Activated T-helper 17 cell treated with anti-CD3 and anti-CD28 coated beads, Interleukin-2, amount 50 U/mL, for 72 hours (primary cell): ENCODE data around the gene PANK1. TPM values are rescaled to one million over a fixed set of nuclear protein-coding genes. Genes with fewer than 3 reads are reported as not detected.

Source experiments
- ATAC-seq: fragments of 150-1000 bp; cut with Tn5 transposase; replicated peaks from 2 replicates; pipeline ENCODE4 v1.10.0; 2021; ENCODE audit warnings: mild to moderate bottlenecking, moderate library complexity
- H3K27ac Mint-ChIP-seq: one replicate; pipeline ENCODE4 v1.8.0; 2022; ENCODE audit warnings: mixed read lengths
- H3K27me3 Mint-ChIP-seq: one replicate; pipeline ENCODE4 v1.8.0; 2022; ENCODE audit warnings: mixed read lengths
- H3K36me3 Mint-ChIP-seq: one replicate; pipeline ENCODE4 v1.8.0; 2022; ENCODE audit warnings: low read depth, mild to moderate bottlenecking, mixed read lengths
- H3K4me1 Mint-ChIP-seq: one replicate; pipeline ENCODE4 v1.8.0; 2022; ENCODE audit warnings: mixed read lengths
- H3K4me3 Mint-ChIP-seq: one replicate; pipeline ENCODE4 v1.8.0; 2022; ENCODE audit warnings: mild to moderate bottlenecking, mixed read lengths
- H3K9me3 Mint-ChIP-seq: one replicate; pipeline ENCODE4 v1.8.0; 2022; ENCODE audit warnings: mixed read lengths
- total RNA-seq, 2 donors: library from RNA; stranded (reverse); gene quantifications; one replicate each; pipeline ENCODE4 v1.2.3, GENCODE V29; 2022

Gene PANK1
- total RNA-seq, 2 donors from 2014 or later = 3.6 to 4.2 TPM

GRCh38 chr10:89615824-89616223, 29.2 kb downstream of the PANK1 start:
- Mint-ChIP-seq H3K9me3 (peaks cover 8% of the 10 kb centered on the region), H3K4me1 (peaks cover 31% of the 10 kb centered on the region), H3K4me3 (peak overlapping the region; percentile 40), H3K27ac (peak overlapping the region; percentile 77), H3K36me3 (peaks cover 1% of the 10 kb centered on the region), H3K27me3 (no peaks in the 10 kb centered on the region)
- ATAC-seq = peak; percentile 38

GRCh38 chr10:89615112-89615511, 29.9 kb downstream of the PANK1 start:
- Mint-ChIP-seq H3K4me3 (peak overlapping the region; percentile 40), H3K27me3 (no peaks in the 10 kb centered on the region)

GRCh38 chr10:89613582-89613981, 31.5 kb downstream of the PANK1 start:
- Mint-ChIP-seq H3K27ac (peak overlapping the region; percentile 53), H3K4me3 (no peak overlapping the region), H3K27me3 (no peaks in the 10 kb centered on the region), H3K4me1 (peaks cover 37% of the 10 kb centered on the region), H3K9me3 (no peaks in the 10 kb centered on the region), H3K36me3 (peaks cover 10% of the 10 kb centered on the region)
- no peak for ATAC-seq

More at GRCh38 chr10:89615112-89615511, 29.9 kb downstream of the PANK1 start:
- Mint-ChIP-seq H3K4me1 (peaks cover 37% of the 10 kb centered on the region), H3K9me3 (peaks cover 5% of the 10 kb centered on the region), H3K27ac (peak overlapping the region; percentile 77), H3K36me3 (peaks cover 9% of the 10 kb centered on the region)
- ATAC-seq = no peak

- Mint-ChIP-seq H3K36me3 (peaks cover 10% of the 10 kb centered on the region), H3K27ac (no peak overlapping the region), H3K9me3 (no peaks in the 10 kb centered on the region), H3K4me3 (no peak overlapping the region), H3K27me3 (no peaks in the 10 kb centered on the region), H3K4me1 (peaks cover 34% of the 10 kb centered on the region)
- ATAC-seq = no peak
These were observed 33.8 kb downstream of the PANK1 start for GRCh38 chr10:89611282-89611681.

GRCh38 chr10:89609833-89610346, 35.2 kb downstream of the PANK1 start:
- H3K9me3 Mint-ChIP-seq = no peaks in the 10 kb centered on the region
- peak; percentile 90 for ATAC-seq
- no peak overlapping the region for H3K4me3 Mint-ChIP-seq
- H3K27me3 Mint-ChIP-seq = no peaks in the 10 kb centered on the region
- H3K36me3 Mint-ChIP-seq = peaks cover 10% of the 10 kb centered on the region
- peaks cover 22% of the 10 kb centered on the region for H3K4me1 Mint-ChIP-seq
- no peak overlapping the region for H3K27ac Mint-ChIP-seq

- no peaks in the 10 kb centered on the region for H3K36me3 Mint-ChIP-seq
- H3K27ac Mint-ChIP-seq = no peak overlapping the region
- H3K4me1 Mint-ChIP-seq = no peaks in the 10 kb centered on the region
- ATAC-seq = no peak
- no peaks in the 10 kb centered on the region for H3K9me3 Mint-ChIP-seq
- no peaks in the 10 kb centered on the region for H3K27me3 Mint-ChIP-seq
- H3K4me3 Mint-ChIP-seq = no peak overlapping the region
These were observed 40.8 kb downstream of the PANK1 start for GRCh38 chr10:89604200-89604599.

GRCh38 chr10:89602919-89603318, 42.1 kb downstream of the PANK1 start:
- H3K27ac Mint-ChIP-seq = no peak overlapping the region
- no peaks in the 10 kb centered on the region for H3K9me3 Mint-ChIP-seq
- ATAC-seq = no peak
- no peaks in the 10 kb centered on the region for H3K36me3 Mint-ChIP-seq
- H3K4me3 Mint-ChIP-seq = no peak overlapping the region
- no peaks in the 10 kb centered on the region for H3K4me1 Mint-ChIP-seq
- no peaks in the 10 kb centered on the region for H3K27me3 Mint-ChIP-seq

GRCh38 chr10:89601728-89602361, 43.2 kb downstream of the PANK1 start:
- Mint-ChIP-seq H3K27me3 (no peaks in the 10 kb centered on the region), H3K4me3 (no peak overlapping the region), H3K36me3 (no peaks in the 10 kb centered on the region), H3K27ac (no peak overlapping the region), H3K9me3 (no peaks in the 10 kb centered on the region), H3K4me1 (no peaks in the 10 kb centered on the region)
- no peak for ATAC-seq

- H3K9me3 Mint-ChIP-seq = no peaks in the 10 kb centered on the region
- H3K4me1 Mint-ChIP-seq = no peaks in the 10 kb centered on the region
- ATAC-seq = no peak
- H3K36me3 Mint-ChIP-seq = no peaks in the 10 kb centered on the region
- H3K27ac Mint-ChIP-seq = no peak overlapping the region
- no peaks in the 10 kb centered on the region for H3K27me3 Mint-ChIP-seq
- no peak overlapping the region for H3K4me3 Mint-ChIP-seq
These were observed 45.0 kb downstream of the PANK1 start for GRCh38 chr10:89600041-89600440.

- Mint-ChIP-seq H3K9me3 (no peaks in the 10 kb centered on the region), H3K4me3 (no peak overlapping the region), H3K27me3 (no peaks in the 10 kb centered on the region), H3K27ac (no peak overlapping the region), H3K4me1 (no peaks in the 10 kb centered on the region), H3K36me3 (peaks cover 2% of the 10 kb centered on the region)
- no peak for ATAC-seq
These were observed 52.0 kb downstream of the PANK1 start for GRCh38 chr10:89593043-89593442.

GRCh38 chr10:89592539-89592938, 52.5 kb downstream of the PANK1 start:
- Mint-ChIP-seq H3K4me1 (no peaks in the 10 kb centered on the region), H3K27ac (no peak overlapping the region), H3K36me3 (peaks cover 5% of the 10 kb centered on the region), H3K27me3 (no peaks in the 10 kb centered on the region), H3K9me3 (no peaks in the 10 kb centered on the region), H3K4me3 (no peak overlapping the region)
- no peak for ATAC-seq

- Mint-ChIP-seq H3K4me3 (no peak overlapping the region), H3K9me3 (no peaks in the 10 kb centered on the region), H3K27ac (no peak overlapping the region), H3K27me3 (no peaks in the 10 kb centered on the region), H3K36me3 (peaks cover 5% of the 10 kb centered on the region), H3K4me1 (no peaks in the 10 kb centered on the region)
- no peak for ATAC-seq
These were observed 53.2 kb downstream of the PANK1 start for GRCh38 chr10:89591796-89592271.

- Mint-ChIP-seq H3K4me3 (no peak overlapping the region), H3K27me3 (no peaks in the 10 kb centered on the region), H3K36me3 (peaks cover 5% of the 10 kb centered on the region), H3K9me3 (no peaks in the 10 kb centered on the region), H3K27ac (no peak overlapping the region), H3K4me1 (no peaks in the 10 kb centered on the region)
- no peak for ATAC-seq
These were observed 53.8 kb downstream of the PANK1 start for GRCh38 chr10:89591111-89591795.

- Mint-ChIP-seq H3K27me3 (no peaks in the 10 kb centered on the region), H3K4me1 (no peaks in the 10 kb centered on the region), H3K4me3 (no peak overlapping the region), H3K9me3 (no peaks in the 10 kb centered on the region), H3K36me3 (peaks cover 5% of the 10 kb centered on the region), H3K27ac (no peak overlapping the region)
- ATAC-seq = no peak
These were observed 54.7 kb downstream of the PANK1 start for GRCh38 chr10:89590326-89590725.

GRCh38 chr10:89589101-89589720, 55.8 kb downstream of the PANK1 start:
- Mint-ChIP-seq H3K4me3 (no peak overlapping the region), H3K27me3 (no peaks in the 10 kb centered on the region), H3K36me3 (peaks cover 5% of the 10 kb centered on the region), H3K9me3 (no peaks in the 10 kb centered on the region), H3K27ac (no peak overlapping the region), H3K4me1 (no peaks in the 10 kb centered on the region)
- no peak for ATAC-seq
